Measurements from ENCODE around the gene CPXM1.

CPXM1 gene

GRCh38 chr20:2762578-2763131, 37.8 kb downstream of the CPXM1 start:
- DNase-seq = no peak

- no peak for DNase-seq
These were observed 38.5 kb downstream of the CPXM1 start for GRCh38 chr20:2761885-2762284.

GRCh38 chr20:2760952-2761305, 39.5 kb downstream of the CPXM1 start:
- DNase-seq = no peak

GRCh38 chr20:2760297-2760951, 40.0 kb downstream of the CPXM1 start:
- no peak for DNase-seq

- DNase-seq = no peak
These were observed 40.7 kb downstream of the CPXM1 start for GRCh38 chr20:2759603-2760296.

GRCh38 chr20:2759143-2759542, 41.3 kb downstream of the CPXM1 start:
- no peak for DNase-seq

- DNase-seq = no peak
These were observed 42.5 kb downstream of the CPXM1 start for GRCh38 chr20:2757969-2758368.

GRCh38 chr20:2757001-2757400, 43.4 kb downstream of the CPXM1 start:
- no peak for DNase-seq

GRCh38 chr20:2756056-2756611, 44.3 kb downstream of the CPXM1 start:
- DNase-seq = no peak

- no peak for DNase-seq
These were observed 44.9 kb downstream of the CPXM1 start for GRCh38 chr20:2755451-2756055.

- DNase-seq = no peak
These were observed 46.0 kb downstream of the CPXM1 start for GRCh38 chr20:2754424-2754823.

GRCh38 chr20:2753461-2754040, 46.9 kb downstream of the CPXM1 start:
- DNase-seq = no peak

GRCh38 chr20:2752567-2753460, 47.6 kb downstream of the CPXM1 start:
- peak; percentile 41 to 45 for DNase-seq

- peak; percentile 39 to 51 for DNase-seq
These were observed 48.4 kb downstream of the CPXM1 start for GRCh38 chr20:2751878-2752566.

GRCh38 chr20:2751347-2751877, 49.0 kb downstream of the CPXM1 start:
- no peak for DNase-seq

- no peak for DNase-seq
These were observed 49.8 kb downstream of the CPXM1 start for GRCh38 chr20:2750491-2751251.

GRCh38 chr20:2749951-2750490, 50.4 kb downstream of the CPXM1 start:
- DNase-seq = no peak

- no peak for DNase-seq
These were observed 51.0 kb downstream of the CPXM1 start for GRCh38 chr20:2749343-2749950.

- no peak for DNase-seq
These were observed 51.7 kb downstream of the CPXM1 start for GRCh38 chr20:2748551-2749342.

Data from stimulated activated CD4-positive, alpha-beta T cell treated with anti-CD3 and anti-CD28 coated beads, Interleukin-2, amount 100 ng/mL, for 48 hours (primary cell).